HepG2 (cell line): ENCODE data around the gene FBXO7. TPM values are rescaled to one million over a fixed set of nuclear protein-coding genes. Genes with fewer than 3 reads are reported as not detected.

ENCODE experiments used
- ARID4A ChIP-seq: sonication (generic); formaldehyde crosslinking; IDR thresholded peaks from 2 replicates; pipeline ENCODE4 v1.5.0; 2020; ENCODE audit warnings: mild to moderate bottlenecking, missing genetic modification reagents, borderline replicate concordance
- CTCF ChIP-seq: sonication (generic); formaldehyde crosslinking; IDR thresholded peaks from 2 replicates; pipeline ENCODE4 v1.5.0; 2020; ENCODE audit warnings: mild to moderate bottlenecking, missing genetic modification reagents, moderate library complexity
- HDAC1 ChIP-seq: sonication (generic); formaldehyde crosslinking; IDR thresholded peaks from 2 replicates; pipeline ENCODE4 v1.5.1; 2020; ENCODE audit warnings: mild to moderate bottlenecking, missing genetic modification reagents
- HOXA3 ChIP-seq: sonication (generic); formaldehyde crosslinking; IDR thresholded peaks from 2 replicates; pipeline ENCODE4 v1.5.0; 2020; ENCODE audit warnings: missing genetic modification reagents
- NONO ChIP-seq, 2 experiments: fragments of 450-650 bp in 1 of 2; sonication (generic) in 1 of 2; formaldehyde crosslinking in 1 of 2; IDR thresholded peaks in 1 of 2; conservative IDR thresholded peaks in 1 of 2; 2 replicates each; pipeline versions ENCODE4 v1.6.1 to v1.8.0; 2017 to 2022; ENCODE audit warnings: mild to moderate bottlenecking in 1 of 2, missing genetic modification reagents in 1 of 2, moderate library complexity in 1 of 2
- POLR2G ChIP-seq: fragments of 200-400 bp; formaldehyde crosslinking; IDR thresholded peaks from 2 replicates; pipeline ENCODE4 v1.6.1; 2018; ENCODE audit warnings: mild to moderate bottlenecking, low read depth, low read length, moderate library complexity
- RARA ChIP-seq: IDR thresholded peaks from 2 replicates; pipeline ENCODE4 v1.6.1; 2016; ENCODE audit warnings: missing genetic modification reagents, missing compliant biosample characterization
- RBFOX2 ChIP-seq: fragments of 200-400 bp; formaldehyde crosslinking; IDR thresholded peaks from 2 replicates; pipeline ENCODE4 v1.6.1; 2017; ENCODE audit warnings: low read depth, mild to moderate bottlenecking, low read length
- RXRA ChIP-seq: sonication (generic); formaldehyde crosslinking; IDR thresholded peaks from 2 replicates; pipeline ENCODE4 v1.5.1; 2020; ENCODE audit warnings: missing genetic modification reagents
- SAP130 ChIP-seq: IDR thresholded peaks from 2 replicates; pipeline ENCODE4 v1.6.1; 2016; ENCODE audit warnings: low read depth
- TARDBP ChIP-seq: sonication (generic); formaldehyde crosslinking; IDR thresholded peaks from 2 replicates; pipeline ENCODE4 v1.8.0; 2022; ENCODE audit warnings: mild to moderate bottlenecking, missing genetic modification reagents
- TEF ChIP-seq: sonication (generic); formaldehyde crosslinking; IDR thresholded peaks from 2 replicates; pipeline ENCODE4 v1.5.0; 2020; ENCODE audit warnings: missing genetic modification reagents
- ZBTB1 ChIP-seq: sonication (generic); formaldehyde crosslinking; IDR thresholded peaks from 2 replicates; pipeline ENCODE4 v1.4.0; 2020; ENCODE audit warnings: missing genetic modification reagents, borderline replicate concordance
- ZBTB44 ChIP-seq: sonication (generic); formaldehyde crosslinking; IDR thresholded peaks from 2 replicates; pipeline ENCODE4 v1.4.0; 2020; ENCODE audit warnings: missing genetic modification reagents
- ZBTB7B ChIP-seq: sonication (generic); formaldehyde crosslinking; IDR thresholded peaks from 2 replicates; pipeline ENCODE4 v1.4.0; 2020; ENCODE audit warnings: missing genetic modification reagents
- ZNF317 ChIP-seq: sonication (generic); formaldehyde crosslinking; IDR thresholded peaks from 2 replicates; pipeline ENCODE4 v1.5.0; 2020; ENCODE audit warnings: mild to moderate bottlenecking, missing genetic modification reagents
- ZNF367 ChIP-seq: sonication (generic); formaldehyde crosslinking; IDR thresholded peaks from 2 replicates; pipeline ENCODE4 v1.4.0; 2020; ENCODE audit warnings: missing genetic modification reagents, borderline replicate concordance
- ZNF556 ChIP-seq: sonication (generic); formaldehyde crosslinking; IDR thresholded peaks from 2 replicates; pipeline ENCODE4 v1.4.0; 2020; ENCODE audit warnings: mild to moderate bottlenecking, missing genetic modification reagents, borderline replicate concordance
- ZNF737 ChIP-seq: sonication (generic); formaldehyde crosslinking; IDR thresholded peaks from 2 replicates; pipeline ENCODE4 v1.5.0; 2020; ENCODE audit warnings: missing genetic modification reagents, mild to moderate bottlenecking, borderline replicate concordance
- ZNF768 ChIP-seq: sonication (generic); formaldehyde crosslinking; IDR thresholded peaks from 2 replicates; pipeline ENCODE4 v1.4.0; 2020; ENCODE audit warnings: missing genetic modification reagents
- polyA plus RNA-seq, 8 experiments: library from polyadenylated mRNA; depleted of rRNA in 3 of 8; stranded (reverse) in 7 of 8; unstranded in 1 of 8; fragments of >200 nt; fragmentation: Illumina TruSeq in 4 of 8; extraction: Trizol in 4 of 8; gene quantifications; 2 replicates each; pipeline versions ENCODE4 v1.2.1 to v1.2.3, GENCODE V29; 2011 to 2016; ENCODE audit warnings: low read depth in 4 of 8, missing spikeins in 1 of 8, mixed read lengths in 1 of 8; ENCODE audit not compliant: insufficient read depth in 1 of 8
- total RNA-seq, 5 experiments: library from RNA; depleted of rRNA; stranded (reverse); fragments of >200 nt; fragmentation: Illumina TruSeq; extraction: Trizol; gene quantifications; 2 replicates each; pipeline ENCODE4 v1.2.3, GENCODE V29; 2016; ENCODE audit warnings: low read depth in 1 of 5

FBXO7 gene
- total and polyA plus RNA-seq, 2 of the 13 experiments (the other 11 are each of a cell fraction or from before 2014, with no cell fraction given), result 105 to 172 TPM

GRCh38 chr22:32534252-32535235 lies 59.9 kb downstream of the FBXO7 start (continued):
- TF ChIP-seq ZBTB44 (CRISPR knock-in tag) (no peak), TARDBP (peak; percentile 51; the same call in 1 of the 2 replicates), ZNF317 (CRISPR knock-in tag) (0 out of 2 replicates have a peak, but pooled peaks have one; percentile 19), CTCF (CRISPR knock-in tag) (peak; percentile 34; the same call in 1 of the 2 replicates), HDAC1 (peak; percentile 23; the same call in 1 of the 2 replicates), SAP130 (peak; percentile 17; the same call in 1 of the 2 replicates), ARID4A (CRISPR knock-in tag) (peak; percentile 39; the same call in 1 of the 2 replicates), TEF (no peak), ZNF768 (peak; percentile 94), POLR2G (peak; percentile 60; the same call in 1 of the 2 replicates), ZBTB1 (CRISPR knock-in tag) (no peak), ZNF367 (CRISPR knock-in tag) (no peak), NONO (IDR thresholded peaks at IDR 0.05) (no peak), NONO (CRISPR knock-in tag; conservative IDR thresholded peaks at IDR 0.05) (0 out of 2 replicates have a peak, but pooled peaks have one; percentile 34), ZBTB7B (0 out of 2 replicates have a peak, but pooled peaks have one; percentile 78), HOXA3 (CRISPR knock-in tag) (0 out of 2 replicates have a peak, but pooled peaks have one; percentile 46), ZNF556 (CRISPR knock-in tag) (no peak), RBFOX2 (peak; percentile 46; the same call in 1 of the 2 replicates), RARA (peak; percentile 56), RXRA (CRISPR knock-in tag) (peak; percentile 45; the same call in 1 of the 2 replicates), ZNF737 (CRISPR knock-in tag) (no peak)
